ENCODE data around the gene KIZ.

KIZ gene

GRCh38 chr20:21175433-21175832, 49.6 kb downstream of the KIZ start:
- Mint-ChIP-seq H3K4me1 (peaks cover 39% of the 10 kb centered on the region), H3K9me3 (peaks cover 52% of the 10 kb centered on the region), H3K36me3 (ENCODE audit: low read depth) (peaks cover 45% of the 10 kb centered on the region), H3K4me3 (no peak overlapping the region), H3K27ac (no peak overlapping the region), H3K27me3 (ENCODE audit: low read depth, poor library complexity) (peaks cover 12% of the 10 kb centered on the region)
- peak; percentile 20 for DNase-seq
- TF ChIP-seq CTCF (IDR thresholded peaks at IDR 0.05): no peak

- no peak for TF ChIP-seq CTCF (IDR thresholded peaks at IDR 0.05)
- no peak overlapping the region for H3K27ac Mint-ChIP-seq
Measured at GRCh38 chr20:21177767-21178166, 51.9 kb downstream of the KIZ start.

GRCh38 chr20:21179757-21180156, 53.9 kb downstream of the KIZ start:
- DNase-seq: no peak
- no peak overlapping the region for H3K27ac Mint-ChIP-seq
- H3K27me3 Mint-ChIP-seq (ENCODE audit: low read depth, poor library complexity): peaks cover 11% of the 10 kb centered on the region
- peaks cover 35% of the 10 kb centered on the region for H3K36me3 Mint-ChIP-seq (ENCODE audit: low read depth)
- no peak for TF ChIP-seq CTCF (IDR thresholded peaks at IDR 0.05)
- H3K4me1 Mint-ChIP-seq: peaks cover 22% of the 10 kb centered on the region
- no peak overlapping the region for H3K4me3 Mint-ChIP-seq
- peaks cover 43% of the 10 kb centered on the region for H3K9me3 Mint-ChIP-seq

More at GRCh38 chr20:21177767-21178166, 51.9 kb downstream of the KIZ start:
- no peak for DNase-seq
- Mint-ChIP-seq H3K36me3 (ENCODE audit: low read depth) (peaks cover 35% of the 10 kb centered on the region), H3K4me3 (no peak overlapping the region), H3K4me1 (peaks cover 40% of the 10 kb centered on the region), H3K27me3 (ENCODE audit: low read depth, poor library complexity) (peaks cover 13% of the 10 kb centered on the region), H3K9me3 (peaks cover 43% of the 10 kb centered on the region)

GRCh38 chr20:21180248-21180647, 54.4 kb downstream of the KIZ start:
- H3K9me3 Mint-ChIP-seq: peaks cover 43% of the 10 kb centered on the region
- H3K4me3 Mint-ChIP-seq: no peak overlapping the region
- no peak for DNase-seq
- peak overlapping the region; percentile 48 for H3K27ac Mint-ChIP-seq
- peaks cover 35% of the 10 kb centered on the region for H3K36me3 Mint-ChIP-seq (ENCODE audit: low read depth)
- TF ChIP-seq CTCF (IDR thresholded peaks at IDR 0.05): no peak
- peaks cover 18% of the 10 kb centered on the region for H3K4me1 Mint-ChIP-seq
- H3K27me3 Mint-ChIP-seq (ENCODE audit: low read depth, poor library complexity): peaks cover 11% of the 10 kb centered on the region

- peaks cover 35% of the 10 kb centered on the region for H3K36me3 Mint-ChIP-seq (ENCODE audit: low read depth)
- peaks cover 13% of the 10 kb centered on the region for H3K4me1 Mint-ChIP-seq
- no peak for DNase-seq
- H3K27ac Mint-ChIP-seq: no peak overlapping the region
- H3K4me3 Mint-ChIP-seq: no peak overlapping the region
- no peak for TF ChIP-seq CTCF (IDR thresholded peaks at IDR 0.05)
- H3K27me3 Mint-ChIP-seq (ENCODE audit: low read depth, poor library complexity): peaks cover 12% of the 10 kb centered on the region
- peaks cover 38% of the 10 kb centered on the region for H3K9me3 Mint-ChIP-seq
Measured at GRCh38 chr20:21181028-21181427, 55.1 kb downstream of the KIZ start.

- peaks cover 14% of the 10 kb centered on the region for H3K27me3 Mint-ChIP-seq (ENCODE audit: low read depth, poor library complexity)
- no peak for DNase-seq
- H3K4me3 Mint-ChIP-seq: no peak overlapping the region
- H3K36me3 Mint-ChIP-seq (ENCODE audit: low read depth): peaks cover 30% of the 10 kb centered on the region
- peaks cover 19% of the 10 kb centered on the region for H3K4me1 Mint-ChIP-seq
- no peak overlapping the region for H3K27ac Mint-ChIP-seq
- peaks cover 18% of the 10 kb centered on the region for H3K9me3 Mint-ChIP-seq
- TF ChIP-seq CTCF (IDR thresholded peaks at IDR 0.05): no peak
Measured at GRCh38 chr20:21182832-21183563, 57.1 kb downstream of the KIZ start.

Data from nephron progenitor cell (in vitro differentiated cells).